Endothelial cell of umbilical vein (primary cell): ENCODE results near the gene ARSH.

Experiments
- CTCF ChIP-seq, 2 donors: IDR thresholded peaks; 1 replicate in 1 of 2; 2 replicates in 1 of 2; pipeline ENCODE4 v1.5.1; 2011; ENCODE audit warnings: low read length in 2 of 2, mild to moderate bottlenecking in 2 of 2, moderate library complexity in 2 of 2, control low read depth in 1 of 2, inconsistent platforms in 1 of 2, low read depth in 1 of 2; ENCODE audit not compliant: insufficient read depth in 1 of 2; ENCODE audit errors: extremely low read depth in 1 of 2
- EZH2 ChIP-seq: IDR thresholded peaks from 2 replicates; pipeline ENCODE4 v1.6.1; 2012; ENCODE audit warnings: borderline replicate concordance, low read depth, mild to moderate bottlenecking, moderate library complexity, low read length, inconsistent platforms; ENCODE audit not compliant: severe bottlenecking
- JUN ChIP-seq: IDR thresholded peaks from 2 replicates; pipeline ENCODE4 v1.6.1; 2011; ENCODE audit warnings: borderline replicate concordance, low read depth; ENCODE audit not compliant: insufficient read length, insufficient read depth
- POLR2A ChIP-seq: IDR thresholded peaks from 2 replicates; pipeline ENCODE4 v1.6.1; 2012; ENCODE audit warnings: low read depth, mild to moderate bottlenecking, control low read depth, low read length

- TF ChIP-seq EZH2: no peak
- TF ChIP-seq JUN: no peak
- no peak for TF ChIP-seq CTCF (IDR thresholded peaks at IDR 0.05; ENCODE audit: extremely low read depth in 1 of 2, insufficient read depth in 1 of 2, low read depth in 1 of 2, low read length in 2 of 2)
- TF ChIP-seq POLR2A: no peak
Measured at GRCh38 chrX:3052860-3053259, 46.5 kb downstream of the ARSH start.
